AG09309 (cell line): ENCODE measurements around the gene ZNF627.
"Not testable (repeated sequence)": the region's sequence is repeated elsewhere in the genome, so short reads cannot be mapped to it uniquely, and the experiment has no call there.

Experiments used
- DNase-seq: peaks from one replicate; pipeline ENCODE4 v3.0.0-alpha.2; 2010; ENCODE audit warnings: low read depth
- H3K4me3 ChIP-seq: 2 replicates; pipeline ENCODE4 v1.5.1; 2011; ENCODE audit warnings: mild to moderate bottlenecking, low read depth, low read length, moderate library complexity; ENCODE audit not compliant: control insufficient read depth
- TF ChIP-seq, protein P1 (sequence below): IDR thresholded peaks from 2 replicates; pipeline ENCODE4 v1.5.1; 2011; ENCODE audit warnings: mild to moderate bottlenecking, low read depth, low read length, inconsistent platforms; ENCODE audit not compliant: insufficient read depth, control insufficient read depth; ENCODE audit errors: missing control alignments

Gene ZNF627

DNA sequence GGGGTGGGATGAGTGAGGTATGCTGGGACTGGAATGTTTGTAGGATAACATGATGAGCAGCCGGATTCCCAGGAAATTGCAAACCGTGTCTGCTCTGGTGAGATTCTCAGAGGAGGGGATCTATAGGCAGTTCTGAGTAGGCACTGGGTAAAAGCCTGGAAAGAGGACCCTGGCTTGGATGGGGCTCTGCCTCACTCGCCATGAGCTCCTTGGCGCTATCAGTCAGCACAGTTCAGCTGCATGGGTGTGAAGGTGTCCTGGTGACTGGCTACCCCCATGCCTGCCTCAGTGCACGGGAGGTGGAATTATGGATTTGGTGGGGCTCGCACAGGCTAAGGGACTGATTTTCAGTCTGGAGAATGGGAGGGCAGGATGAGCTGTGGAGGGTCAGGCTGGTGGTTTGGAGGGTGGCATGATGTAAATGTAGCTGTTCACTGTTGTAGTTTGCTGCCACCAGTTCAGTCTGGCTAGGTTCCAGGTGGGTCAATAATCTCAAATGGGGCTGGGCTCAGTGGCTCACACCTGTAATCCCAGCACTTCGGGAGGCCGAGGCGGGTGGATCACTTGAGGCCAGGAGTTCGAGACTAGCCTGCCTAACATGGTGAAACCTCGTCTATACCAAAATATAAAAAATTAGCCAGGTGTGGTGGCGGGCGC, 9.2 kb upstream of the ZNF627 start:
- TF ChIP-seq, protein P1, sequence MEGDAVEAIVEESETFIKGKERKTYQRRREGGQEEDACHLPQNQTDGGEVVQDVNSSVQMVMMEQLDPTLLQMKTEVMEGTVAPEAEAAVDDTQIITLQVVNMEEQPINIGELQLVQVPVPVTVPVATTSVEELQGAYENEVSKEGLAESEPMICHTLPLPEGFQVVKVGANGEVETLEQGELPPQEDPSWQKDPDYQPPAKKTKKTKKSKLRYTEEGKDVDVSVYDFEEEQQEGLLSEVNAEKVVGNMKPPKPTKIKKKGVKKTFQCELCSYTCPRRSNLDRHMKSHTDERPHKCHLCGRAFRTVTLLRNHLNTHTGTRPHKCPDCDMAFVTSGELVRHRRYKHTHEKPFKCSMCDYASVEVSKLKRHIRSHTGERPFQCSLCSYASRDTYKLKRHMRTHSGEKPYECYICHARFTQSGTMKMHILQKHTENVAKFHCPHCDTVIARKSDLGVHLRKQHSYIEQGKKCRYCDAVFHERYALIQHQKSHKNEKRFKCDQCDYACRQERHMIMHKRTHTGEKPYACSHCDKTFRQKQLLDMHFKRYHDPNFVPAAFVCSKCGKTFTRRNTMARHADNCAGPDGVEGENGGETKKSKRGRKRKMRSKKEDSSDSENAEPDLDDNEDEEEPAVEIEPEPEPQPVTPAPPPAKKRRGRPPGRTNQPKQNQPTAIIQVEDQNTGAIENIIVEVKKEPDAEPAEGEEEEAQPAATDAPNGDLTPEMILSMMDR: no peak
- H3K4me3 ChIP-seq: no peak overlapping the region
- no peak for DNase-seq

DNA sequence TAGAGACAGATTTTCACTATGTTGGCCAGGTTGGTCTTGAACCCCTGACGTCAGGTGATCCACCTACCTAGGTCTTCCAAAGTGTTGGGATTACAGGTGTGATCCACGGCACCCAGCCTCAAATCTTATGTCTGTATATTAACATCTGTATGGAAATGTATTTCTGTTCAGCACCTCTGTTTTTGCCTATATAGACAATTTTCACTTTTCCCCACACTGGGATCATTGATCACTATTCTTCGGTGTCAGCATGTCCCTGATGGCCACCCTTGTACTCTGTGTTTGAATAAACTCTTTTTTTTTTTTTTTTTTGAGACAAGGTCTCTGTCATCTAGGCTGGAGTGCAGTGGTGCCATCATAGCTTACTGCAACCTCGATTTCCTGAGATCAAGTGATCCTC, 3.2 kb upstream of the ZNF627 start:
- TF ChIP-seq, protein P1: no peak
- no peak for DNase-seq
- H3K4me3 ChIP-seq: no peak overlapping the region

DNA sequence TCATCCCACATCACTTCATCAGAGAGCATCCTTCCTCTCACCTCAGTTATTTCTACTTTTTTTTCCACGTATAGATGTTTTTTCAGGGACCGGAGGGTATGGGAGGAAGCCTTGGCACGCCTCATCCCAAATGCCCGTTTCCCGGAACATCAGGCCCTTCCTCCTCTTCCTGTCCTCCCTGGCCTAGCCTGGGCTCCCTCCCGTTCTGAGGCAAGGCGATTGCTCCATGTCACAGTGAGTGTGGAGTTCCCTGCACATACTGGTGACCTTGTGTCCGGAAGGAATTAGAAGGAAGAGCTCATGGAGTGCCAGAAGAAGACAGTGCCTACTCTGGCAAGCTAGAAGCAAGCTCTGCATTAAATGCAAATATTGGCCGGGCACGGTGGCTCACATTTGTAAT, 1.1 kb upstream of the ZNF627 start:
- no peak overlapping the region for H3K4me3 ChIP-seq
- TF ChIP-seq, protein P1: no peak
- no peak for DNase-seq

DNA sequence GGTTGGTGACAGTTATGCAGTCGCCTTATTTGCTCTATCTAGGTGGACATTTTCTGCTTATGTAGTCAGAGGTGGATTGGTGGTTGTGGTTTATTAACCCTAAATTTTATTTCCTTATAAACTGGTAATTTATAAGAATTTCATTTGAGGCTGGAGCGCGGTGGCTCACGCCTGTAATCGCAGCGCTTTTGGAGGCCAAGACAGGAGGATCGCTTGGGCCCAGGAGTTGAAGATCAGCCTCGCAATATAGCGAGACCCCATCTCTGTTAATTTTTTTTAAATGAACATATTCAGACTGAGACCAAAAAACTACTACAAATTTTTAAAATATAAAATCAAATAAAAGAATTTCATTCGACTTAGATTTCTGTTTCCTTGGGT, 810 bp downstream of the ZNF627 start:
- peak overlapping the region; percentile 98 for H3K4me3 ChIP-seq
- TF ChIP-seq, protein P1: no peak
- no peak for DNase-seq

DNA sequence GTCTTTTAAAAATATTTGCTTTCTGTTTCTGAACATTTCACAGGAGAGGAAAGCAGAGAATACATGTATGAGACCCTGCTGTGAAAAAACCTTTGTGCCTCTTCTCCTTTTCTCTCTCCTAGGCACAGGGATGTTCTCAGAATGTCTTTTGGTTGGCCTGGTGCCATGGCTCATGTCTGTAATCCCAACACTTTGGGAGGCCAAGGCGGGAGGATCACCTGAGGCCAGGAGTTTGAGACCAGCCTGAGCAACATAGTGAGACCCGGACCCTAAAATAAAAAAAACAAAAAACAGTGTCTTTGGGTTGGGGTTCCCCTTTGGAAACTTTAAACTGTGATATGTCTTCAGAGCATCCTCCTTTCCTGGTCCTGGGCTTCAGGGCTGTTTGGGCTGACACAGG, 1.5 kb downstream of the ZNF627 start:
- DNase-seq: no peak
- no peak overlapping the region for H3K4me3 ChIP-seq

DNA sequence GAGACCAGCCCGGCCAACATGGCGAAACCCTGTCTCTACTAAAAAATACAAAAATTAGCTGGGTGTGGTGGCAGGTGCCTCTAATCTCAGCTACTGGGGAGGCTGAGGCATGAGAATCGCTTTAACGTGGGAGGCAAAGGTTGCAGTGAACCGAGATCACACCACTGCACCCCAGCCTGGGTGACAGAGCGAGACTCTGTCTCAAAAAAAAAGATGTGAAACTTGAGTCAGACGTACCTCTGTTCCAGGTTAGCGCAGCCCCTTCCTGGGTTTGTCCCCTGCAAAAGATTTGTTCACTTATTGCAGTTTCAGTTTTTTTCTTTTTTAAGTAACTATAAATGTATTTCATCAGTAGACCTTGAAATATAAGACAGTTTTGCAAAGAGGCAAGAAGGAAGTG, 2.4 kb downstream of the ZNF627 start:
- DNase-seq, H3K4me3 ChIP-seq: not testable (repeated sequence)

More for the DNA sequence above, 1.5 kb downstream of the ZNF627 start:
- TF ChIP-seq, protein P1: no peak

DNA sequence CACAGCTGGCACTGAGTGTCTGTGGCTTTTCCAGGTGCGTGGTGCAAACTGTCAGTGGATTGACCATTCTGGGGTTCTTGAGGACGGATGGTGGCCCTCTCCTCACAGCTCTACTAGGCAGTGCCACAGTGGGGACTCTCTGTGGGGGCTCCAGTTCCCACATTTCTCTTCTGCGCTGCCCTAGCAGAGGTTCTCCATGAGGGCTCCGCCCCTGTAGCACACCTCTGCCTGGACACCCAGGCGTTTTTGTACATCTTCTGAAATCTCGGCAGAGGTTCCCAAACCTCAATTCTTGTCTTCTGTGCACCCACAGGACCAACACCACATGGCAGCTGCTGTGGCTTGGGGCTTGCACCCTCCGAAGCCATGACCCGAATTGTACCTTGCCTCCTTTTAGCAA, 9.2 kb downstream of the ZNF627 start:
- TF ChIP-seq, protein P1: no peak
- H3K4me3 ChIP-seq: no peak overlapping the region
- DNase-seq: no peak
